ENCODE measurements around the gene ST6GALNAC4.

GRCh38 chr9:127946728-127947127, 29.9 kb upstream of the ST6GALNAC4 start:
- TF ChIP-seq CTCF (IDR thresholded peaks at IDR 0.05) = no peak
- TF ChIP-seq POLR2AphosphoS5 (IDR thresholded peaks at IDR 0.05) = no peak
